CD8-positive, alpha-beta memory T cell (primary cell): ENCODE data around the gene PPP6R2. TPM values are rescaled to one million over a fixed set of nuclear protein-coding genes. Genes with fewer than 3 reads are reported as not detected.
A peak's percentile ranks its signal among the peaks of the same experiment; 100 is the strongest.

ENCODE experiments used
- CTCF ChIA-PET: fragments of 350-600 bp; sonication (Branson Sonifier 250); formaldehyde crosslinking; loops from one replicate; lab custom pipeline; 2021; ENCODE audit warnings: antibody characterized with exemption; lab: Charles Lee
- POLR2A ChIA-PET: fragments of 350-600 bp; sonication (Branson Sonifier 250); formaldehyde crosslinking; loops from one replicate; lab custom pipeline; 2021; ENCODE audit warnings: antibody characterized with exemption; lab: Charles Lee
- DNase-seq, 5 donors: peaks; one replicate each; pipeline versions ENCODE4 v3.0.0 to v3.0.0-alpha.2; 2020 to 2022; ENCODE audit warnings: mixed read lengths in 1 of 5
- H3K27ac ChIP-seq: one replicate; pipeline ENCODE4 v1.7.0; 2013; ENCODE audit warnings: low read depth, mild to moderate bottlenecking, low read length, moderate library complexity
- H3K27me3 ChIP-seq: 2 replicates; pipeline ENCODE4 v1.7.0; 2013; ENCODE audit warnings: low read length, mild to moderate bottlenecking; ENCODE audit not compliant: insufficient read depth, poor library complexity, severe bottlenecking
- H3K36me3 ChIP-seq: 2 replicates; pipeline ENCODE4 v1.7.0; 2013; ENCODE audit warnings: mild to moderate bottlenecking, low read length, moderate library complexity; ENCODE audit not compliant: insufficient read depth
- H3K4me1 ChIP-seq: 2 replicates; pipeline ENCODE4 v1.7.0; 2013; ENCODE audit warnings: mild to moderate bottlenecking, low read length, moderate library complexity; ENCODE audit not compliant: insufficient read depth
- H3K4me3 ChIP-seq: 2 replicates; pipeline ENCODE4 v1.7.0; 2013; ENCODE audit warnings: mild to moderate bottlenecking, low read length
- H3K9me3 ChIP-seq: 2 replicates; pipeline ENCODE4 v1.7.0; 2013; ENCODE audit warnings: mild to moderate bottlenecking, low read length
- H3K27ac Mint-ChIP-seq, 8 donors: one replicate each; pipeline ENCODE4 v1.8.0; 2020 to 2021; ENCODE audit warnings: mixed read lengths in 8 of 8, mild to moderate bottlenecking in 6 of 8, inconsistent platforms in 3 of 8, moderate library complexity in 3 of 8
- H3K27me3 Mint-ChIP-seq, 2 donors: one replicate each; pipeline ENCODE4 v1.8.0; 2020 to 2021; ENCODE audit warnings: mixed read lengths in 2 of 2, mild to moderate bottlenecking in 1 of 2, moderate library complexity in 1 of 2
- H3K36me3 Mint-ChIP-seq, 3 donors: one replicate each; pipeline ENCODE4 v1.8.0; 2020 to 2021; ENCODE audit warnings: mixed read lengths in 3 of 3, inconsistent platforms in 1 of 3, mild to moderate bottlenecking in 1 of 3
- H3K4me1 Mint-ChIP-seq, 3 donors: one replicate each; pipeline ENCODE4 v1.8.0; 2020 to 2021; ENCODE audit warnings: mixed read lengths in 3 of 3, inconsistent platforms in 1 of 3, mild to moderate bottlenecking in 1 of 3
- H3K4me3 Mint-ChIP-seq, 7 donors: one replicate each; pipeline ENCODE4 v1.8.0; 2020 to 2021; ENCODE audit warnings: mixed read lengths in 7 of 7, mild to moderate bottlenecking in 6 of 7, moderate library complexity in 4 of 7, inconsistent platforms in 2 of 7
- H3K9me3 Mint-ChIP-seq, 5 donors: one replicate each; pipeline ENCODE4 v1.8.0; 2020 to 2022; ENCODE audit warnings: mixed read lengths in 5 of 5, mild to moderate bottlenecking in 3 of 5, moderate library complexity in 2 of 5, inconsistent platforms in 1 of 5
- polyA plus RNA-seq: library from polyadenylated mRNA; unstranded; fragments of 300-500 nt; fragmentation: Illumina TruSeq; gene quantifications from one replicate; pipeline ENCODE4 v1.2.3, GENCODE V29; 2021
- total RNA-seq, 2 experiments: library from RNA; stranded (reverse); gene quantifications; one replicate each; pipeline ENCODE4 v1.2.3, GENCODE V29; 2021

PPP6R2 gene
- total and polyA plus RNA-seq, 3 experiments from 2014 or later: 34.2 to 55.9 (median 49.7) TPM

GRCh38 chr22:50483977-50484853 is 141.1 kb downstream of the PPP6R2 start:
- no peaks in the 10 kb centered on the region for H3K9me3 ChIP-seq
- H3K36me3 Mint-ChIP-seq: no peaks in the 10 kb centered on the region
- H3K27me3 ChIP-seq: no peaks in the 10 kb centered on the region
- no peak overlapping the region for H3K27ac Mint-ChIP-seq
- H3K4me1 ChIP-seq: no peaks in the 10 kb centered on the region
- peak overlapping the region in 1 of 7 donors; percentile 44 for H3K4me3 Mint-ChIP-seq
- CTCF ChIA-PET: interaction anchor here (0.8 to 3.3 kb wide), 2 partner anchors 13 to 142 kb away, joined by 3 to 11 read pairs; no protein-coding TSS in a partner anchor
- H3K9me3 Mint-ChIP-seq: no peaks in the 10 kb centered on the region
- H3K27me3 Mint-ChIP-seq: peaks cover 4 to 11% of the 10 kb centered on the region in 2 donors
- H3K27ac ChIP-seq: no peak overlapping the region
- POLR2A ChIA-PET: no interaction called here
- no peaks in the 10 kb centered on the region for H3K36me3 ChIP-seq
- H3K4me3 ChIP-seq: no peak overlapping the region
- DNase-seq: no peak
- peaks cover 7 to 8% (median 7%) of the 10 kb centered on the region in 3 donors for H3K4me1 Mint-ChIP-seq

GRCh38 chr22:50485221-50486131 is 142.3 kb downstream of the PPP6R2 start:
- peak overlapping the region in 1 of 8 donors; percentile 30 for H3K27ac Mint-ChIP-seq

GRCh38 chr22:50486561-50487289 is 143.6 kb downstream of the PPP6R2 start, which contains the start of gene MIOX:
Gene MIOX, plus strand, starts transcription at chr22:50486859. Its CDS starts 39 bp downstream, at chr22:50486898.
- POLR2A ChIA-PET: no interaction called here
- H3K4me1 Mint-ChIP-seq: peaks cover 5 to 7% (median 6%) of the 10 kb centered on the region in 3 donors
- no peaks in the 10 kb centered on the region for H3K9me3 Mint-ChIP-seq
- no peak within 1 kb of the TSS for H3K27ac ChIP-seq
- H3K27me3 Mint-ChIP-seq: peaks cover 6 to 11% of the 10 kb centered on the region in 2 donors
- H3K4me1 ChIP-seq: peaks cover 8% of the 10 kb centered on the region
- no peaks in the 10 kb centered on the region for H3K36me3 ChIP-seq
- no peak within 1 kb of the TSS for H3K4me3 ChIP-seq
- no peak within 1 kb of the TSS for H3K4me3 Mint-ChIP-seq
- no peaks in the 10 kb centered on the region for H3K9me3 ChIP-seq
- H3K36me3 Mint-ChIP-seq: no peaks in the 10 kb centered on the region
- no peak for DNase-seq
- H3K27me3 ChIP-seq: no peaks in the 10 kb centered on the region
- CTCF ChIA-PET: interaction anchor here (3.3 kb wide), 1 partner anchor 11 kb away, joined by 11 read pairs; no protein-coding TSS in a partner anchor
- peak within 1 kb of the TSS in 2 of 8 donors; percentile 38 to 66 for H3K27ac Mint-ChIP-seq

More at GRCh38 chr22:50485221-50486131, 142.3 kb downstream of the PPP6R2 start:
- Histone ChIP-seq H3K27me3 (no peaks in the 10 kb centered on the region), H3K9me3 (no peaks in the 10 kb centered on the region), H3K4me3 (no peak overlapping the region), H3K36me3 (no peaks in the 10 kb centered on the region), H3K27ac (no peak overlapping the region), H3K4me1 (peaks cover under 1% of the 10 kb centered on the region)
- Mint-ChIP-seq H3K36me3 (no peaks in the 10 kb centered on the region), H3K4me1 (no peaks in the 10 kb centered on the region), H3K27me3 (peaks cover 4 to 11% of the 10 kb centered on the region in 2 donors), H3K4me3 (no peak overlapping the region), H3K9me3 (no peaks in the 10 kb centered on the region)
- DNase-seq: no peak
- CTCF ChIA-PET: interaction anchor here (3.3 kb wide), 1 partner anchor 12 kb away, joined by 11 read pairs; no protein-coding TSS in a partner anchor
- POLR2A ChIA-PET: no interaction called here

GRCh38 chr22:50487290-50488005 is 144.3 kb downstream of the PPP6R2 start:
- no peak for DNase-seq
- no peak overlapping the region for H3K27ac ChIP-seq
- peaks cover 8% of the 10 kb centered on the region for H3K4me1 ChIP-seq
- no peaks in the 10 kb centered on the region for H3K9me3 ChIP-seq
- Mint-ChIP-seq H3K27me3 (peaks cover 6 to 11% of the 10 kb centered on the region in 2 donors), H3K4me1 (peaks cover 5 to 7% (median 6%) of the 10 kb centered on the region in 3 donors), H3K4me3 (no peak overlapping the region), H3K36me3 (no peaks in the 10 kb centered on the region), H3K27ac (peak overlapping the region in 1 of 8 donors; percentile 38), H3K9me3 (no peaks in the 10 kb centered on the region)
- POLR2A ChIA-PET: no interaction called here
- H3K4me3 ChIP-seq: no peak overlapping the region
- CTCF ChIA-PET: no interaction called here
- H3K36me3 ChIP-seq: no peaks in the 10 kb centered on the region
- no peaks in the 10 kb centered on the region for H3K27me3 ChIP-seq

DNA sequence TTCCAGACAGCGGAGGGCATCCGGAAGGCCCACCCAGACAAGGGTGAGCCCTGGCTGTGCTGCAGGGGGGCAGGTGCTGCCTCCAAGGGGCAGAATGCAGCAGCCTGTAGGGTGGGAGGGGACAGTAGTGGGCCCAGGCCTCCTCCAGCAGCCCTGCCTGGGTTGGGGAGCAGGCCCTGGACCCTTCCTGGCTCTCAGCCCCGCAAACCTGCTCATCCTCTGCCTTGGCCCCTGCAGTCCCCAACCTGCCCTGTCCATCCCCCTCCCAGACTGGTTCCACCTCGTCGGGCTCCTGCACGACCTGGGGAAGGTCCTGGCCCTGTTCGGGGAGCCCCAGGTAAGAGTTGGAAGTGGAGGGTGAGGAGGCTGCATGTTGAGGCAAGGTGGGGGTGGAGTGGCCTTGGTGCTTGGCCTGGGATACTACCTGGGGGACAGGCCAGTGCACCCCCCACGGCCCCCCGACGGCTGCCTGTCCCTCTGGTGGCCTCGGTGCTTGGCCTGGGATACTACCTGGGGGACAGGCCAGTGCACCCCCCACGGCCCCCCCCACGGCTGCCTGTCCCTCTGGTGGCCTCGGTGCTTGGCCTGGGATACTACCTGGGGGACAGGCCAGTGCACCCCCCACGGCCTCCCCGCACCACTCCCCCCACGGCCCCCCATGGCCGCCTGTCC is 145.0 kb downstream of the PPP6R2 start:
- no peak overlapping the region for H3K27ac ChIP-seq
- ChIA-PET CTCF (no interaction called here), POLR2A (no interaction called here)
- no peak overlapping the region for H3K27ac Mint-ChIP-seq
- peaks cover 6 to 11% of the 10 kb centered on the region in 2 donors for H3K27me3 Mint-ChIP-seq
- H3K27me3 ChIP-seq: no peaks in the 10 kb centered on the region
- no peaks in the 10 kb centered on the region for H3K36me3 Mint-ChIP-seq
- no peaks in the 10 kb centered on the region for H3K9me3 Mint-ChIP-seq
- no peak overlapping the region for H3K4me3 ChIP-seq
- peaks cover 5 to 7% (median 6%) of the 10 kb centered on the region in 3 donors for H3K4me1 Mint-ChIP-seq
- H3K4me3 Mint-ChIP-seq: no peak overlapping the region
- no peaks in the 10 kb centered on the region for H3K9me3 ChIP-seq
- no peaks in the 10 kb centered on the region for H3K36me3 ChIP-seq
- peaks cover 8% of the 10 kb centered on the region for H3K4me1 ChIP-seq
- DNase-seq: no peak

DNA sequence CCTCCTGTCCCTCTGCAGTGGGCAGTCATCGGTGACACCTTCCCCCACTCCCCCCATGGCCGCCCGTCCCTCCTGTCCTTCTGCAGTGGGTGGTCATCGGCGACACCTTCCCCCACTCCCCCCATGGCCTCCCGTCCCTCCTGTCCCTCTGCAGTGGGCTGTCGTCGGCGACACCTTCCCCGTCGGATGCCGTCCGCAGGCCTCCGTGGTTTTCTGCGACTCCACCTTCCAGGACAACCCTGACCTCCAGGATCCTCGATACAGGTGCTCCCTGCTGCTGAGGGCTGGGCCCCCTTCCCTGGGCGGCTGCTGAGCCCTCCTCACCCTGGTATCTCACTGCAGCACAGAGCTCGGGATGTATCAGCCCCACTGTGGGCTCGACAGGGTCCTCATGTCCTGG is 145.8 kb downstream of the PPP6R2 start:
- Mint-ChIP-seq H3K9me3 (no peaks in the 10 kb centered on the region), H3K4me1 (peaks cover 5 to 7% (median 6%) of the 10 kb centered on the region in 3 donors), H3K36me3 (no peaks in the 10 kb centered on the region), H3K4me3 (peak overlapping the region in 1 of 7 donors; percentile 66), H3K27ac (no peak overlapping the region), H3K27me3 (peaks cover 6 to 11% of the 10 kb centered on the region in 2 donors)
- H3K9me3 ChIP-seq: no peaks in the 10 kb centered on the region
- H3K4me3 ChIP-seq: no peak overlapping the region
- H3K4me1 ChIP-seq: peaks cover 8% of the 10 kb centered on the region
- DNase-seq: no peak
- CTCF ChIA-PET: interaction anchor here (1.3 kb wide), 1 partner anchor 15 kb away, joined by 3 read pairs; no protein-coding TSS in a partner anchor
- no peak overlapping the region for H3K27ac ChIP-seq
- POLR2A ChIA-PET: no interaction called here
- no peaks in the 10 kb centered on the region for H3K36me3 ChIP-seq
- no peaks in the 10 kb centered on the region for H3K27me3 ChIP-seq
